Hepatocyte (in vitro differentiated cells): ENCODE results near the gene LIN28B. TPM values are rescaled to one million over a fixed set of nuclear protein-coding genes. Genes with fewer than 3 reads are reported as not detected.
A peak's percentile ranks its signal among the peaks of the same experiment; 100 is the strongest.

Experiments
- DNase-seq: peaks from one replicate; pipeline ENCODE4 v3.0.0-alpha.2; 2016; ENCODE audit warnings: low spot score
- H2AFZ ChIP-seq: fragments of 200-600 bp; sonication (generic); 2 replicates; pipeline ENCODE4 v1.6.0; 2016; ENCODE audit warnings: antibody characterized with exemption, mild to moderate bottlenecking
- H3K27ac ChIP-seq: fragments of 200-600 bp; sonication (generic); 2 replicates; pipeline ENCODE4 v1.5.1; 2016; ENCODE audit warnings: mild to moderate bottlenecking
- H3K27me3 ChIP-seq: fragments of 200-600 bp; sonication (generic); 2 replicates; pipeline ENCODE4 v1.6.1; 2016
- H3K36me3 ChIP-seq: fragments of 200-600 bp; sonication (generic); replicated peaks from 2 replicates; pipeline ENCODE4 v1.5.1; 2016; ENCODE audit warnings: low read depth; ENCODE audit not compliant: insufficient read depth
- H3K4me1 ChIP-seq: fragments of 200-600 bp; sonication (generic); 2 replicates; pipeline ENCODE4 v1.5.1; 2016; ENCODE audit warnings: mild to moderate bottlenecking, moderate library complexity; ENCODE audit not compliant: insufficient read depth
- H3K4me2 ChIP-seq: fragments of 200-600 bp; sonication (generic); 2 replicates; pipeline ENCODE4 v1.6.0; 2016
- H3K4me3 ChIP-seq: fragments of 200-600 bp; sonication (generic); 2 replicates; pipeline ENCODE4 v1.5.1; 2016; ENCODE audit warnings: mild to moderate bottlenecking
- H3K79me2 ChIP-seq: fragments of 200-600 bp; sonication (generic); 2 replicates; pipeline ENCODE4 v1.6.0; 2017; ENCODE audit warnings: mild to moderate bottlenecking
- H3K9me2 ChIP-seq: fragments of 200-600 bp; sonication (generic); replicated peaks from 2 replicates; pipeline ENCODE4 v1.6.0; 2017; ENCODE audit warnings: mild to moderate bottlenecking; ENCODE audit not compliant: insufficient read depth
- H3K9me3 ChIP-seq: fragments of 200-600 bp; sonication (generic); 2 replicates; pipeline ENCODE4 v1.5.1; 2016; ENCODE audit warnings: low read depth, mild to moderate bottlenecking
- H4K20me1 ChIP-seq: fragments of 200-600 bp; sonication (generic); 2 replicates; pipeline ENCODE4 v1.6.0; 2016; ENCODE audit warnings: mild to moderate bottlenecking; ENCODE audit not compliant: insufficient read depth, poor library complexity, severe bottlenecking
- EZH2 ChIP-seq: fragments of 200-600 bp; sonication (generic); IDR thresholded peaks from 2 replicates; pipeline ENCODE4 v1.6.1; 2016; ENCODE audit warnings: antibody characterized with exemption, mild to moderate bottlenecking, borderline replicate concordance
- EZH2phosphoT487 ChIP-seq: fragments of 200-600 bp; sonication (generic); IDR thresholded peaks from one replicate; pipeline ENCODE4 v1.6.1; 2018; ENCODE audit warnings: antibody characterized with exemption, mild to moderate bottlenecking, low read depth, moderate library complexity; ENCODE audit not compliant: unreplicated experiment, severe bottlenecking
- WGBS: methylation state at CpG from one replicate; pipeline ENCODE4 v1.1.6; 2016; ENCODE audit warnings: low lambda C conversion rate; ENCODE audit errors: missing lambda C conversion rate; 5-methylcytosine and 5-hydroxymethylcytosine counted together
- polyA plus RNA-seq: library from polyadenylated mRNA; unstranded; fragments of >200 nt; fragmentation: Nextera tagmentation; extraction: Ambion mirVana; gene quantifications from 2 replicates; pipeline ENCODE4 v1.2.1, GENCODE V29; 2016
- total RNA-seq: library from RNA; depleted of rRNA; stranded (reverse); fragments of >200 nt; gene quantifications from 2 replicates; pipeline ENCODE4 v1.2.3, GENCODE V29; 2014
- TF ChIP-seq, protein P1 (sequence below): fragments of 200-600 bp; sonication (generic); IDR thresholded peaks from 2 replicates; pipeline ENCODE4 v1.5.1; 2016; ENCODE audit warnings: antibody characterized with exemption, mild to moderate bottlenecking; ENCODE audit not compliant: poor library complexity

Gene LIN28B
- total and polyA plus RNA-seq, 2 experiments from 2014 or later, result 1.8 to 8.9 TPM

DNA sequence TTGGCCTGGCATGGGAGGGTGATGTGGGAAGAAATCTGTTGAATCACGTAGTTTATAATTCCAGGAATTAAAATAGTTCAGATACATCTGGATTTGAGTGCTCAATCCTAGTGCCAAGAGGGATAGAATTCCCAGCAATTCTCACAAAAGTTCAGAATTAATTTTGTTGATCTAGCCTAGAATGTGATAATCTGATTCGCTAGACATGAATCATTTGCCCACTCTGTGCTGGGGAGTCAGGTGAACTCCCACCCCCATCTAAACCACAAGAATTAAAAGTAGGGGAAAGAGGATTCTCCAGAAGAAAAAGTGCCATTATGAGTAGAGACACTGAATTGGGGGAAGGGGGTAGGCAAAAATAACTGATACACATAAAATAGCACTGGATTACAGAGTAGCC lies 85.0 kb downstream of the LIN28B start:
- no peak overlapping the region for H3K4me3 ChIP-seq
- no peaks in the 10 kb centered on the region for H3K4me1 ChIP-seq
- TF ChIP-seq EZH2phosphoT487 (no peak), EZH2 (no peak)
- TF ChIP-seq, protein P1, sequence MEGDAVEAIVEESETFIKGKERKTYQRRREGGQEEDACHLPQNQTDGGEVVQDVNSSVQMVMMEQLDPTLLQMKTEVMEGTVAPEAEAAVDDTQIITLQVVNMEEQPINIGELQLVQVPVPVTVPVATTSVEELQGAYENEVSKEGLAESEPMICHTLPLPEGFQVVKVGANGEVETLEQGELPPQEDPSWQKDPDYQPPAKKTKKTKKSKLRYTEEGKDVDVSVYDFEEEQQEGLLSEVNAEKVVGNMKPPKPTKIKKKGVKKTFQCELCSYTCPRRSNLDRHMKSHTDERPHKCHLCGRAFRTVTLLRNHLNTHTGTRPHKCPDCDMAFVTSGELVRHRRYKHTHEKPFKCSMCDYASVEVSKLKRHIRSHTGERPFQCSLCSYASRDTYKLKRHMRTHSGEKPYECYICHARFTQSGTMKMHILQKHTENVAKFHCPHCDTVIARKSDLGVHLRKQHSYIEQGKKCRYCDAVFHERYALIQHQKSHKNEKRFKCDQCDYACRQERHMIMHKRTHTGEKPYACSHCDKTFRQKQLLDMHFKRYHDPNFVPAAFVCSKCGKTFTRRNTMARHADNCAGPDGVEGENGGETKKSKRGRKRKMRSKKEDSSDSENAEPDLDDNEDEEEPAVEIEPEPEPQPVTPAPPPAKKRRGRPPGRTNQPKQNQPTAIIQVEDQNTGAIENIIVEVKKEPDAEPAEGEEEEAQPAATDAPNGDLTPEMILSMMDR, result no peak
- H3K27ac ChIP-seq, result peak overlapping the region; percentile 64
- H3K27me3 ChIP-seq, result no peaks in the 10 kb centered on the region
- 87% methylated on average over 2 of the region's 2 CpGs for WGBS
- H3K36me3 ChIP-seq, result no peaks in the 10 kb centered on the region
- H3K79me2 ChIP-seq, result no peaks in the 10 kb centered on the region
- H3K9me3 ChIP-seq, result no peaks in the 10 kb centered on the region
- no peak for DNase-seq
- no peaks in the 10 kb centered on the region for H4K20me1 ChIP-seq
- H2AFZ ChIP-seq, result peak overlapping the region; percentile 68
- no peak overlapping the region for H3K4me2 ChIP-seq
- no peaks in the 10 kb centered on the region for H3K9me2 ChIP-seq

DNA sequence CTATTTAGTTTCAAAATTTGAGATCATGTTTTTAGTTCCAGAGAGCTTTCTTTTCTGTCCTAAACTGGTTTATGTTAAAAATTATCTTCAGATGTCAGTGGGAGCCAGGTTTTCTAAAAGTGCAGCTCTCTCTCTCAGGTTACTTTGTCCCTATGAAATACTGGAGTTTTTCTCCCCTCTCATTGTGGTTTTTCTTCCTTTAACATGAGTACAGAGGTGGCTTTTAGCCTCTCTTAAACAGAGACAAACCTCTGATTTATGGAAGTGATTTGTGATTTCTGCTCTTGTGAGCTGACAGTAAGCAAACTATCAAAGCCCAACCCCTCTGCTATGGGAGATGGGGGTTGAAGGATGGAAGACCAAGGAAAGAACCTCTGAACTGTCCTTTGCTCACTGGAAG lies 85.7 kb downstream of the LIN28B start:
- H2AFZ ChIP-seq, result peak overlapping the region; percentile 68
- H3K9me3 ChIP-seq, result no peaks in the 10 kb centered on the region
- no peak for DNase-seq
- H3K9me2 ChIP-seq, result no peaks in the 10 kb centered on the region
- no peaks in the 10 kb centered on the region for H3K27me3 ChIP-seq
- no peak overlapping the region for H3K4me3 ChIP-seq
- H3K27ac ChIP-seq, result peak overlapping the region; percentile 64
- TF ChIP-seq EZH2 (no peak), EZH2phosphoT487 (no peak)
- TF ChIP-seq, protein P1, result no peak
- no peaks in the 10 kb centered on the region for H3K79me2 ChIP-seq
- H3K4me2 ChIP-seq, result peak overlapping the region; percentile 53
- no peaks in the 10 kb centered on the region for H3K4me1 ChIP-seq
- no peaks in the 10 kb centered on the region for H4K20me1 ChIP-seq
- no peaks in the 10 kb centered on the region for H3K36me3 ChIP-seq

DNA sequence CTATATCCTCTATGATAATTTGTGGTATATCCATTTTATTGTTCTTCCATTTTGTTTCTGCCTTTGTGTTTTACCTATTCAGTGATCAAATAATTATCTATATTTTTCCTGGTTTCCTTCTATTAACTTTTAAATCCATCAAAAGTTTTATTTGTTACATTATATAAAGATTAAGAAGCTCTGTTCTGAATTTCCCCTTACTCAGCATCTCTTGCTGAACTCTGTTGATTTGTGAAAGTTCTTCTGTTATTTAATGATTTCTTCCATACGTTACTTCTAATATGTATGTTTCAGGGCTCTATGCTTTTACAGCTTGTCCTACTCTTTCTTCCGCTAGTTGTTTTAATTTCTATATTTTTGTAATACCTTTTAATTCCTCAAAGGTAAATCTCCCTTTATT lies 87.1 kb downstream of the LIN28B start:
- Histone ChIP-seq H3K36me3 (no peaks in the 10 kb centered on the region), H3K4me3 (no peak overlapping the region)
- no peak for TF ChIP-seq EZH2phosphoT487
- no peak for TF ChIP-seq EZH2
- TF ChIP-seq, protein P1, result no peak

DNA sequence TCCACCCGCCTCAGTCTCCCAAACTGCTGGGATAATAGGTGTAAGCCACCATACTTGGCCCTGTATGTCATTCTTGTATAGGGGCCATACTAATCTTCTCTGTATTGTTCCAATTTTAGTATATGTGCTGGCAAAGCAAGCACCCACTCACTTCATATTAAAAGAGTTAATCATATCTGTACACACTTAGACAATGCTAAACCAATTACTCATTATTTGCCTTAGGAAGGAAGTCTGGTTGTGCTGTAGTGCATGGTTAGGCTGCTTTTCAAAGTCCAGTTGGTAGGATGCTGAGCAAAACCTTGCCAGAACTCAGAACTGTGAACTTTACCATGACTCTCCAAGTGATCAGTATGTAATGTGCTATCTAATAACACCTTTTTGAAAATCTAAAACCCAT lies 88.6 kb downstream of the LIN28B start:
- TF ChIP-seq EZH2 (no peak), EZH2phosphoT487 (no peak)
- TF ChIP-seq, protein P1, result no peak
- no peaks in the 10 kb centered on the region for H3K4me1 ChIP-seq
- no peak overlapping the region for H3K4me3 ChIP-seq
- no peak overlapping the region for H3K4me2 ChIP-seq
- H4K20me1 ChIP-seq, result no peaks in the 10 kb centered on the region
- H3K27ac ChIP-seq, result no peak overlapping the region
- H3K79me2 ChIP-seq, result no peaks in the 10 kb centered on the region
- no peak for DNase-seq
- H3K9me3 ChIP-seq, result no peaks in the 10 kb centered on the region
- 100% methylated on average over 1 of the region's 1 CpG for WGBS
- no peaks in the 10 kb centered on the region for H3K27me3 ChIP-seq
- H3K36me3 ChIP-seq, result no peaks in the 10 kb centered on the region
- H2AFZ ChIP-seq, result no peak overlapping the region
- H3K9me2 ChIP-seq, result no peaks in the 10 kb centered on the region

More for the DNA sequence above, 87.1 kb downstream of the LIN28B start:
- no peak overlapping the region for H2AFZ ChIP-seq
- no peaks in the 10 kb centered on the region for H3K9me3 ChIP-seq
- H3K4me2 ChIP-seq, result no peak overlapping the region
- H3K79me2 ChIP-seq, result no peaks in the 10 kb centered on the region
- no peak overlapping the region for H3K27ac ChIP-seq
- 97% methylated on average over 2 of the region's 2 CpGs for WGBS
- no peaks in the 10 kb centered on the region for H3K27me3 ChIP-seq
- no peaks in the 10 kb centered on the region for H3K4me1 ChIP-seq
- no peaks in the 10 kb centered on the region for H3K9me2 ChIP-seq
- no peak for DNase-seq
- H4K20me1 ChIP-seq, result no peaks in the 10 kb centered on the region
